IMR-90 (cell line): ENCODE data around the gene APOE. TPM values are rescaled to one million over a fixed set of nuclear protein-coding genes. Genes with fewer than 3 reads are reported as not detected.

Experiments
- BHLHE40 ChIP-seq: fragments of 150-350 bp; IDR thresholded peaks from 2 replicates; pipeline ENCODE4 v1.6.1; 2016; ENCODE audit warnings: mild to moderate bottlenecking, low read depth, low read length
- NFE2L2 ChIP-seq: fragments of 150-350 bp; IDR thresholded peaks from 2 replicates; pipeline ENCODE4 v1.6.1; 2016; ENCODE audit warnings: low read depth, mild to moderate bottlenecking, low read length
- POLR2A ChIP-seq: IDR thresholded peaks from 2 replicates; pipeline ENCODE4 v1.6.1; 2012; ENCODE audit warnings: mild to moderate bottlenecking, low read depth, low read length
- SMC3 ChIP-seq: fragments of 150-350 bp; IDR thresholded peaks from 2 replicates; pipeline ENCODE4 v1.6.1; 2016; ENCODE audit warnings: low read depth, mild to moderate bottlenecking, antibody characterized with exemption, low read length, moderate library complexity
- polyA plus RNA-seq, 3 experiments: library from polyadenylated mRNA; depleted of rRNA; stranded (reverse); fragments of >200 nt; gene quantifications; 2 replicates each; pipeline ENCODE4 v1.2.3, GENCODE V29; 2012; ENCODE audit warnings: low replicate concordance in 1 of 3
- total RNA-seq: library from RNA; depleted of rRNA; stranded (reverse); fragments of >200 nt; gene quantifications from 2 replicates; pipeline ENCODE4 v1.2.3, GENCODE V29; 2012; rRNA removed
- TF ChIP-seq, protein P1 (sequence below): fragments of 150-350 bp; IDR thresholded peaks from 2 replicates; pipeline ENCODE4 v1.6.1; 2016; ENCODE audit warnings: low read depth, mild to moderate bottlenecking, low read length, moderate library complexity, borderline replicate concordance

APOE gene
- total and polyA plus RNA-seq, 2 of the 4 experiments (the other 2 are of a cell fraction), result 0.18 to 2.0 TPM

- TF ChIP-seq, protein P1, sequence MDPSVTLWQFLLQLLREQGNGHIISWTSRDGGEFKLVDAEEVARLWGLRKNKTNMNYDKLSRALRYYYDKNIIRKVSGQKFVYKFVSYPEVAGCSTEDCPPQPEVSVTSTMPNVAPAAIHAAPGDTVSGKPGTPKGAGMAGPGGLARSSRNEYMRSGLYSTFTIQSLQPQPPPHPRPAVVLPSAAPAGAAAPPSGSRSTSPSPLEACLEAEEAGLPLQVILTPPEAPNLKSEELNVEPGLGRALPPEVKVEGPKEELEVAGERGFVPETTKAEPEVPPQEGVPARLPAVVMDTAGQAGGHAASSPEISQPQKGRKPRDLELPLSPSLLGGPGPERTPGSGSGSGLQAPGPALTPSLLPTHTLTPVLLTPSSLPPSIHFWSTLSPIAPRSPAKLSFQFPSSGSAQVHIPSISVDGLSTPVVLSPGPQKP, result no peak
- TF ChIP-seq SMC3, result no peak
- TF ChIP-seq BHLHE40, result no peak
- TF ChIP-seq NFE2L2, result no peak
- no peak for TF ChIP-seq POLR2A
Observed at GRCh38 chr19:44958090-44958489, 52.5 kb downstream of the APOE start (continued).

Other genes with a start within 250 kb of the APOE start
- gene CEACAM19, start 234.3 kb upstream of the APOE start, total RNA-seq, result 0.56 and 0.72 TPM in 2 replicates
- gene CEACAM19, start 234.3 kb upstream of the APOE start, polyA plus RNA-seq (2012; rRNA removed), result 9.3 and 10.3 TPM in 2 replicates
- not detected in 2 replicates for gene CEACAM16, start 206.6 kb upstream of the APOE start, total RNA-seq
- gene CEACAM16, start 206.6 kb upstream of the APOE start, polyA plus RNA-seq (2012; rRNA removed), result not detected in 2 replicates
- 1.6 and 1.9 TPM in 2 replicates for gene BCL3, start 157.1 kb upstream of the APOE start, total RNA-seq
- gene BCL3, start 157.1 kb upstream of the APOE start, polyA plus RNA-seq (2012; rRNA removed), result 24.1 and 26.0 TPM in 2 replicates
- gene CBLC, start 127.9 kb upstream of the APOE start, total RNA-seq, result not detected in 2 replicates
- gene CBLC, start 127.9 kb upstream of the APOE start, polyA plus RNA-seq (2012; rRNA removed), result not detected in 2 replicates
- 2.3 and 2.8 TPM in 2 replicates for gene BCAM, start 96.7 kb upstream of the APOE start, total RNA-seq
- gene BCAM, start 96.7 kb upstream of the APOE start, polyA plus RNA-seq (2012; rRNA removed), result 27.5 and 35.7 TPM in 2 replicates
- 77.8 and 78.0 TPM in 2 replicates for gene NECTIN2, start 59.5 kb upstream of the APOE start, total RNA-seq
- 169 and 170 TPM in 2 replicates for gene NECTIN2, start 59.5 kb upstream of the APOE start, polyA plus RNA-seq (2012; rRNA removed)
- 51.4 and 54.8 TPM in 2 replicates for gene TOMM40, start 14.5 kb upstream of the APOE start, total RNA-seq
- gene TOMM40, start 14.5 kb upstream of the APOE start, polyA plus RNA-seq (2012; rRNA removed), result 62.6 and 71.9 TPM in 2 replicates
- not detected in 2 replicates for gene APOC1, start 8.8 kb downstream of the APOE start, total RNA-seq
- 1.1 and 1.4 TPM in 2 replicates for gene APOC1, start 8.8 kb downstream of the APOE start, polyA plus RNA-seq (2012; rRNA removed)
- not detected in 2 replicates for gene APOC4, start 36.4 kb downstream of the APOE start, total RNA-seq
- not detected in 2 replicates for gene APOC4, start 36.4 kb downstream of the APOE start, polyA plus RNA-seq (2012; rRNA removed)
- not detected in 2 replicates for gene APOC2, start 40.3 kb downstream of the APOE start, total RNA-seq
- not detected in 2 replicates for gene APOC2, start 40.3 kb downstream of the APOE start, polyA plus RNA-seq (2012; rRNA removed)
- 23.8 and 27.8 TPM in 2 replicates for gene CLPTM1, start 49.6 kb downstream of the APOE start, total RNA-seq
- gene CLPTM1, start 49.6 kb downstream of the APOE start, polyA plus RNA-seq (2012; rRNA removed), result 88.8 and 93.2 TPM in 2 replicates
- gene RELB, start 95.7 kb downstream of the APOE start, total RNA-seq, result 5.0 TPM in 2 replicates
- 17.2 and 19.9 TPM in 2 replicates for gene RELB, start 95.7 kb downstream of the APOE start, polyA plus RNA-seq (2012; rRNA removed)
- 19.9 and 20.6 TPM in 2 replicates for gene CLASRP, start 133.2 kb downstream of the APOE start, total RNA-seq
- 31.7 and 34.9 TPM in 2 replicates for gene CLASRP, start 133.2 kb downstream of the APOE start, polyA plus RNA-seq (2012; rRNA removed)
- gene ZNF296, start 170.7 kb downstream of the APOE start, total RNA-seq, result not detected in 2 replicates
- 0.10 and 0.11 TPM in 2 replicates for gene ZNF296, start 170.7 kb downstream of the APOE start, polyA plus RNA-seq (2012; rRNA removed)
- 19.7 and 27.2 TPM in 2 replicates for gene GEMIN7, start 173.5 kb downstream of the APOE start, total RNA-seq
- gene GEMIN7, start 173.5 kb downstream of the APOE start, polyA plus RNA-seq (2012; rRNA removed), result 52.8 and 53.0 TPM in 2 replicates
- 13.1 and 13.9 TPM in 2 replicates for gene PPP1R37, start 187.4 kb downstream of the APOE start, total RNA-seq
- gene PPP1R37, start 187.4 kb downstream of the APOE start, polyA plus RNA-seq (2012; rRNA removed), result 18.5 and 20.8 TPM in 2 replicates